Body of pancreas (tissue), 4 donors: ENCODE data around the gene CCDC126.

Source experiments
- POLR2A ChIP-seq, 3 donors: fragments of 450-650 bp; IDR thresholded peaks; one replicate each; pipeline ENCODE4 v1.6.1; 2016; ENCODE audit warnings: antibody characterized with exemption in 3 of 3, mild to moderate bottlenecking in 2 of 3
- TF ChIP-seq, protein P1 (sequence below), 7 experiments: fragments of 450-650 bp in 4 of 7; fragments of 200-600 bp in 3 of 7; sonication (generic) in 3 of 7; IDR thresholded peaks; one replicate each; pipeline ENCODE4 v1.5.1; 2016 to 2019; ENCODE audit warnings: antibody characterized with exemption in 7 of 7

DNA sequence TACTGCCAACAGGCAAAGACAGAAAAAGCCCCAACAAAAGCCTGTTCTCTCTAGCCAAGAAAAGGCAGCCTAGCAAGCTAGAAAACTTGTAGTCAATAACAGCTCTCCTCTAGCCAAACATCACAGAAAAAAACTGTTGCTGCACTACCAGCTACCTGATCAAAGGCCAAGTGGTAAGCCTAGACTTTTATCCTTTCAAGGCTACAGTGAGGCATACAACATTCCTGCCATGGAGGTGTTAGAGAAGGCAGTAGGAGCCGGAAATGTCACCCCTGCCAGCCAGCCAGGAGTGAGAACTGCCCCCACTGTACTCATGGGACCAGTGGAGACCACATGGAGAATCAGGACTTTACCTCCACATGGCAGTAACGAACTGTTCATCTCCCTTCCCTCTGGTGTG, 31.2 kb downstream of the CCDC126 start:
- TF ChIP-seq, protein P1, sequence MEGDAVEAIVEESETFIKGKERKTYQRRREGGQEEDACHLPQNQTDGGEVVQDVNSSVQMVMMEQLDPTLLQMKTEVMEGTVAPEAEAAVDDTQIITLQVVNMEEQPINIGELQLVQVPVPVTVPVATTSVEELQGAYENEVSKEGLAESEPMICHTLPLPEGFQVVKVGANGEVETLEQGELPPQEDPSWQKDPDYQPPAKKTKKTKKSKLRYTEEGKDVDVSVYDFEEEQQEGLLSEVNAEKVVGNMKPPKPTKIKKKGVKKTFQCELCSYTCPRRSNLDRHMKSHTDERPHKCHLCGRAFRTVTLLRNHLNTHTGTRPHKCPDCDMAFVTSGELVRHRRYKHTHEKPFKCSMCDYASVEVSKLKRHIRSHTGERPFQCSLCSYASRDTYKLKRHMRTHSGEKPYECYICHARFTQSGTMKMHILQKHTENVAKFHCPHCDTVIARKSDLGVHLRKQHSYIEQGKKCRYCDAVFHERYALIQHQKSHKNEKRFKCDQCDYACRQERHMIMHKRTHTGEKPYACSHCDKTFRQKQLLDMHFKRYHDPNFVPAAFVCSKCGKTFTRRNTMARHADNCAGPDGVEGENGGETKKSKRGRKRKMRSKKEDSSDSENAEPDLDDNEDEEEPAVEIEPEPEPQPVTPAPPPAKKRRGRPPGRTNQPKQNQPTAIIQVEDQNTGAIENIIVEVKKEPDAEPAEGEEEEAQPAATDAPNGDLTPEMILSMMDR (IDR thresholded peaks at IDR 0.05): no peak
- TF ChIP-seq POLR2A (IDR thresholded peaks at IDR 0.05): no peak
